Tibial nerve (tissue), 4 donors: ENCODE measurements around the gene EEF1AKMT3. TPM values are rescaled to one million over a fixed set of nuclear protein-coding genes. Genes with fewer than 3 reads are reported as not detected.

Source experiments
- DNase-seq, 2 donors: peaks; one replicate each; pipeline ENCODE4 v3.0.0-alpha.2; 2019; ENCODE audit warnings: low spot score in 2 of 2
- H3K27ac ChIP-seq, 4 donors: fragments of 200-600 bp; sonication (generic) in 3 of 4; one replicate each; pipeline ENCODE4 v1.5.1; 2017 to 2019; ENCODE audit warnings: mild to moderate bottlenecking in 1 of 4
- H3K27me3 ChIP-seq, 2 donors: fragments of 200-600 bp; sonication (generic) in 1 of 2; one replicate each; pipeline versions ENCODE4 v1.5.1 to v1.6.0; 2017 to 2019
- H3K36me3 ChIP-seq, 3 donors: fragments of 200-600 bp; sonication (generic); one replicate each; pipeline ENCODE4 v1.5.1; 2018 to 2019
- H3K4me1 ChIP-seq, 4 donors: fragments of 200-600 bp; sonication (generic) in 3 of 4; one replicate each; pipeline ENCODE4 v1.5.1; 2017 to 2019
- H3K4me3 ChIP-seq, 4 donors: fragments of 200-600 bp; sonication (generic) in 3 of 4; one replicate each; pipeline ENCODE4 v1.5.1; 2017 to 2019; ENCODE audit warnings: mild to moderate bottlenecking in 1 of 4, moderate library complexity in 1 of 4
- H3K9me3 ChIP-seq, 4 donors: fragments of 200-600 bp; sonication (generic) in 3 of 4; one replicate each; pipeline ENCODE4 v1.5.1; 2017 to 2019
- CTCF ChIP-seq, 5 experiments: fragments of 200-600 bp in 3 of 5; fragments of 450-650 bp in 2 of 5; sonication (generic) in 3 of 5; IDR thresholded peaks; one replicate each; pipeline ENCODE4 v1.5.1; 2016 to 2019; ENCODE audit warnings: antibody characterized with exemption in 5 of 5, mild to moderate bottlenecking in 3 of 5, moderate library complexity in 2 of 5
- EP300 ChIP-seq, 2 donors: sonication (generic); formaldehyde crosslinking; IDR thresholded peaks; one replicate each; pipeline ENCODE4 v1.6.1; 2017; ENCODE audit warnings: antibody characterized with exemption in 2 of 2, mild to moderate bottlenecking in 1 of 2
- POLR2A ChIP-seq, 2 donors: fragments of 450-650 bp; IDR thresholded peaks; one replicate each; pipeline ENCODE4 v1.6.1; 2017; ENCODE audit warnings: antibody characterized with exemption in 2 of 2, mild to moderate bottlenecking in 2 of 2, moderate library complexity in 2 of 2
- WGBS, 2 donors: methylation state at CpG; one replicate each; pipeline ENCODE4 v1.1.5; 2018; 5-methylcytosine and 5-hydroxymethylcytosine counted together
- total RNA-seq, 4 donors: library from RNA; depleted of rRNA; stranded (reverse); fragments of >200 nt; gene quantifications; one replicate each; pipeline ENCODE4 v1.1.0, GENCODE V29; 2016

EEF1AKMT3 gene
- total RNA-seq, 4 donors from 2014 or later = 8.0 to 16.3 (median 9.6) TPM

GRCh38 chr12:57727758-57728395, 44.5 kb upstream of the EEF1AKMT3 start:
- TF ChIP-seq CTCF (IDR thresholded peaks at IDR 0.05) (no peak), POLR2A (IDR thresholded peaks at IDR 0.05) (no peak), EP300 (IDR thresholded peaks at IDR 0.05) (no peak)
- DNase-seq = no peak
- Histone ChIP-seq H3K4me3 (no peak overlapping the region), H3K4me1 (peaks cover 0 to 22% (median 0%) of the 10 kb centered on the region in 4 donors), H3K27ac (no peak overlapping the region), H3K27me3 (peaks cover 0 to 15% of the 10 kb centered on the region in 2 donors), H3K9me3 (no peaks in the 10 kb centered on the region), H3K36me3 (no peaks in the 10 kb centered on the region)
- 62 to 71% methylated on average over 20 to 21 of the region's 21 CpGs for WGBS, 2 donors

- H3K27me3 ChIP-seq = peaks cover 0 to 22% of the 10 kb centered on the region in 2 donors
- peaks cover 0 to 19% (median 0%) of the 10 kb centered on the region in 4 donors for H3K4me1 ChIP-seq
- WGBS, 2 donors = 47 to 51% methylated on average over 5 of the region's 5 CpGs
These were observed 43.0 kb upstream of the EEF1AKMT3 start for GRCh38 chr12:57729321-57729844.

GRCh38 chr12:57730336-57731067, 41.9 kb upstream of the EEF1AKMT3 start:
- H3K4me1 ChIP-seq = peaks cover 0 to 20% (median 0%) of the 10 kb centered on the region in 4 donors
- peaks cover 3 to 33% of the 10 kb centered on the region in 2 donors for H3K27me3 ChIP-seq
- H3K36me3 ChIP-seq = no peaks in the 10 kb centered on the region
- H3K9me3 ChIP-seq = no peaks in the 10 kb centered on the region
- no peak overlapping the region for H3K27ac ChIP-seq
- TF ChIP-seq EP300 (IDR thresholded peaks at IDR 0.05) (no peak), POLR2A (IDR thresholded peaks at IDR 0.05) (no peak), CTCF (IDR thresholded peaks at IDR 0.05) (no peak)
- no peak overlapping the region for H3K4me3 ChIP-seq
- DNase-seq = no peak
- WGBS, 2 donors = 76 to 77% methylated on average over 13 of the region's 13 CpGs

More at GRCh38 chr12:57729321-57729844, 43.0 kb upstream of the EEF1AKMT3 start:
- Histone ChIP-seq H3K36me3 (no peaks in the 10 kb centered on the region), H3K9me3 (no peaks in the 10 kb centered on the region), H3K27ac (no peak overlapping the region), H3K4me3 (no peak overlapping the region)
- no peak for DNase-seq
- TF ChIP-seq POLR2A (IDR thresholded peaks at IDR 0.05) (no peak), EP300 (IDR thresholded peaks at IDR 0.05) (no peak), CTCF (IDR thresholded peaks at IDR 0.05) (no peak)

- Histone ChIP-seq H3K4me3 (no peak overlapping the region), H3K36me3 (no peaks in the 10 kb centered on the region), H3K27me3 (peaks cover 6 to 44% of the 10 kb centered on the region in 2 donors), H3K9me3 (no peaks in the 10 kb centered on the region), H3K4me1 (peaks cover 0 to 24% (median 7%) of the 10 kb centered on the region in 4 donors), H3K27ac (no peak overlapping the region)
- DNase-seq = no peak
- TF ChIP-seq POLR2A (IDR thresholded peaks at IDR 0.05) (no peak), EP300 (IDR thresholded peaks at IDR 0.05) (no peak), CTCF (IDR thresholded peaks at IDR 0.05) (no peak)
- 75 to 76% methylated on average over 19 of the region's 19 CpGs for WGBS, 2 donors
These were observed 40.9 kb upstream of the EEF1AKMT3 start for GRCh38 chr12:57731411-57732080.
